Astrocyte of the spinal cord (primary cell): Measurements from ENCODE around the gene LOC101059915.

Experiments
- DNase-seq: peaks from one replicate; pipeline ENCODE4 v3.0.0; 2011; ENCODE audit warnings: low read depth, low spot score
- H3K4me3 ChIP-seq: 2 replicates; pipeline ENCODE4 v1.5.1; 2011; ENCODE audit warnings: low read depth, mild to moderate bottlenecking, low read length, moderate library complexity
- in situ Hi-C: cut with HindIII; loops from 2 replicates; pipeline ENCODE4 v1.10.0; 2017; ENCODE audit warnings: low sequenced_read_pairs
- TF ChIP-seq, protein P1 (sequence below): IDR thresholded peaks from 2 replicates; pipeline ENCODE4 v1.5.1; 2012; ENCODE audit warnings: low read depth, mild to moderate bottlenecking, low read length, inconsistent platforms

LOC101059915 gene

DNA sequence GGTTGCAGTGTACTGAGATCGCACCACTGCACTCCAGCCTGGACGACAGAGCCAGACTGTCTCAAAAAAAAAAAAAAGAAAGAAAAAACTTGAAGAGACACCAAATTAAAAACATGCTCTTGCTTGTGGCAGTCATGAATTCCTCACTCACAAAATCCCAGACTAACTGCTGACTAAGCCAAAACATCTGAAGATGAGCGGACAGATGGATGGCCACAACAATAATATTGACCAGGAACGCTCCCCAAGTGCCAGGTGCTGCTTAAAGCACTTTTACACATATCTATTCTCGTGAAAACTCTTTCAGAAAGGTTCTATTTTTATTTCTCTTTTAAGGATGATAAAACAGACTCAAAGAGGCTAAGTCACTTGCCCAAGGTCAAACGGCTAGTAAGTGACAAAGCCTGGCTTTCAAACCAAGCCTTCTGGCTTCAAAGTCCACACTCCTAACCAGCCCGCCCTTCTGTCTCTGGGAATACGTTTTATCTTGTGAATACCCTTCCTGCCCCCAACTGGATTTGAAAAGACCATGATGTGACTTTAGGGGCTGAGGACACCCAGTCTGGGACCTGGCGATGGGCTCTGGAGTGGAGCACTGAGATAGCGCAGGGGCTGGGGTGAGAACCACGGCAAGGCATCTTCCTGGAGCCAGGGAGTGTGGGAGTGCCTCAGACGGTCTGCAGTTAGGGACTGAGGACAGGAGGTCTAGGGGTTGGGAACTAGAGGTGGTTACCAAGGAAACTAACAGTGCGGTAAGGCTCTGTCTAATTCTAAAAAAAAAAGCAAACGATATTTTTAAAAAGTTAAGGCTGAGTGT is 39.5 kb upstream of the LOC101059915 start:
- in situ Hi-C loops, result no loop called here
- H3K4me3 ChIP-seq, result no peak overlapping the region
- DNase-seq, result no peak
- TF ChIP-seq, protein P1, sequence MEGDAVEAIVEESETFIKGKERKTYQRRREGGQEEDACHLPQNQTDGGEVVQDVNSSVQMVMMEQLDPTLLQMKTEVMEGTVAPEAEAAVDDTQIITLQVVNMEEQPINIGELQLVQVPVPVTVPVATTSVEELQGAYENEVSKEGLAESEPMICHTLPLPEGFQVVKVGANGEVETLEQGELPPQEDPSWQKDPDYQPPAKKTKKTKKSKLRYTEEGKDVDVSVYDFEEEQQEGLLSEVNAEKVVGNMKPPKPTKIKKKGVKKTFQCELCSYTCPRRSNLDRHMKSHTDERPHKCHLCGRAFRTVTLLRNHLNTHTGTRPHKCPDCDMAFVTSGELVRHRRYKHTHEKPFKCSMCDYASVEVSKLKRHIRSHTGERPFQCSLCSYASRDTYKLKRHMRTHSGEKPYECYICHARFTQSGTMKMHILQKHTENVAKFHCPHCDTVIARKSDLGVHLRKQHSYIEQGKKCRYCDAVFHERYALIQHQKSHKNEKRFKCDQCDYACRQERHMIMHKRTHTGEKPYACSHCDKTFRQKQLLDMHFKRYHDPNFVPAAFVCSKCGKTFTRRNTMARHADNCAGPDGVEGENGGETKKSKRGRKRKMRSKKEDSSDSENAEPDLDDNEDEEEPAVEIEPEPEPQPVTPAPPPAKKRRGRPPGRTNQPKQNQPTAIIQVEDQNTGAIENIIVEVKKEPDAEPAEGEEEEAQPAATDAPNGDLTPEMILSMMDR, result no peak

DNA sequence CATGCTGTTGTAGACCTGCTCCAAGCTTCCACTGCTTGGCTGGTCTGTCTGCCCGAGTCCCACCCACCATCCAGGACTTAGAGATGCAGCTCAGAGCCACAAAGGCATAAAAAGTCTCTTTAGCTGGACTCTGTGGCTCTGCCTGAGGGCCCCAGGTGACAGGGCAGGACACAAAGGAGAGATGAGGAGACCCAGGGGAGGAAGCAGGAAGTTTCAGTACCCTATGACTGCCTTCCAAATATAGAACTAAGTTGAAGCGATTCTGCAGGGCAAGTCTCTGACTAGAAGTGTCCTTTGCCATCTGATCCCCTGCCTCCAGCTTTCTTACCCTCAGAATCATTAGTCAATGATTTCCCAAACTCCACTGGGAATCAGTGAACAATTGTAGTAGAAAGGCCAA is 37.9 kb upstream of the LOC101059915 start:
- no peak overlapping the region for H3K4me3 ChIP-seq
- TF ChIP-seq, protein P1, result no peak
- no peak for DNase-seq
- in situ Hi-C loops, result no loop called here

DNA sequence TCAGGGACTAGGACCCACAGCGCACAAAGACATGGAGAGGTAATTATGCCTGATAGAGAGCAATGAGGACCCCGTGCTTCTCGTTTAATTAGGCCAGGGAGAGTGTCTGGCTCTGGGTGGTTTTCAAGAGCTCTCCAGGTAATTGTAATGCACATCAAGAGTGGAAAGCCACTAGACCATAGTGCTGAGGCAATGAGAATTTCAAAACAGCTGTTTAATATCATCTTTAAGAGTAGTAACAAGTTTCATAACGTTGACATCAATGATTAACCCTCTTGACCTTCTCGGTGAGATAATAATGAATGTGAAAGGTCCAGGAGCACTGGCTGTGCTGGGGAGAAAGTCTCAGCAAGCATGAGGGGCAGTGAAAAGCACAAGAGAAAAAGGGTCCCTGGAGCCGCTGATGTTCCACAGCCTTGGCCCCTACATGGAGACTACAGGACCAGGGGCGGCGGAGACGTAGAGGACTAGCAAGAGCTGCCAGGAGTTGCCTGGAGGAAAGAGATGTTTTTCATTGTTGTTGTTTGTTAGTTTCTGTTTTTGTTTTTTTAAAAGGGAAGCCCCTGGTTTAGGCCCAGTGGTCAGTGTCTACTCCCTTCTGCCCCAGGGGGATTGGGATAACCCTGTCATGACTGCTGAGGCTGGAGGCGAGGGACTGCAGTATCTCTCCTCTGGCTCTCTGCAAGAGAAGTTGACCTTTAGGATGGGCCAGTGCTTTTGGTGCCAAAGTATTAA is 34.3 kb upstream of the LOC101059915 start:
- TF ChIP-seq, protein P1, result no peak
- in situ Hi-C loops, result no loop called here
- no peak for DNase-seq
- H3K4me3 ChIP-seq, result no peak overlapping the region

DNA sequence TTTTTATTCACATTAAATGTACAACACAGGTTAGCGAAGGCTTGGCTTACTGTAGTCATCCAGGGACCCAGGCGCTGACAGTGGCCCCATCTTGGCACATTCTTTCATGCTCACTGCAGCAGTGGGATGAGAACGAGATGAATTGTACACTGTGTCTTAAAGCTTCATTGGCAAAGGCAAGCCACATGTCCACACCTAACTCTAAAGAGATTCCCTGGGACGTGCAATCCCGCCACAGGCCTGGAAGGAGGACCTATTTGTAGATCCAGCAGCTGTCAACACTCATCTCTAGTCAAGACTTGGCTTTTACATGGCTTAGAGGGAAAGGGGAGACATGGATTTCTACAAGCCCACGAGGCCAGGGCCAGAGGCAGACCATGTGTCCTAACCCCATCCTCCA is 33.0 kb upstream of the LOC101059915 start:
- TF ChIP-seq, protein P1, result no peak
- DNase-seq, result no peak
- in situ Hi-C loops, result no loop called here
- H3K4me3 ChIP-seq, result no peak overlapping the region

DNA sequence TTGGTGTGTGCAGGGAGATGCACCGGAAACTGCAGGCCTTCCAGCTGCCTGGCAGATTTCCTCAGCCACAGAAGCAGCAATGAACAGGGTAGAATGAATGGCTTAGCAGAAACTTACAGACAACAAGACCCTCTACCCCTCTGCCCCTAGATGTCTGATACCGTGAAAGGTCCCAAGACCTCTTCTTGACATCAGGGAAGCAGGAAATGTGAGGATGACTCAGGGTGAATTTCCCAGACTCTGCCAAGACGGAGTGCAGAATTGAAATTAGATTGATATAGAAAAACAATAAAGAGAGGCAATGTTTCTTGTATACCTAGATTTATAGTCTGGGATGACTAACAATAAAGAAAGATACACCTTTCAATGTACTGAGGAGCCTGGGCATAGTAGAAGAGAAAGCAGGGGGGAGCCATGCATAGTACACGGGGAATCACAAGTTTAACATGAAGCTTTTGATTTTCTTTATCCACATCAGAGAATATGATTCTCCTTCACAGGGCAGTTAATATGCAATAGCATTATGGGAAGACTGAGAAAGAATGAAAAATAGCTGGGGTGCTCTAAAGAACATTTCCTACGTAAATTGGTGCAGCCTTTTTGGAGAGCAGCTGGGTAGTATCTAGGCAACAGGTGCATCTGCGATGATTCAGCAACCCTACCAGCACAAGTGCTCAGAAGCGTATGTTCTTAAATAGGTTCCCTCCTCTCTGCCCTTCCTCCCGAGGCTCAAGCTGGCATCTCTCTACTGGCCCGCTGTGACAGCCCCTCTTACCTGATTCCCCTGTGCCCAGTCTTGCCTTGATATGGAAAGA is 30.7 kb upstream of the LOC101059915 start:
- no peak for DNase-seq
- H3K4me3 ChIP-seq, result no peak overlapping the region
- TF ChIP-seq, protein P1, result no peak
- in situ Hi-C loops, result no loop called here

DNA sequence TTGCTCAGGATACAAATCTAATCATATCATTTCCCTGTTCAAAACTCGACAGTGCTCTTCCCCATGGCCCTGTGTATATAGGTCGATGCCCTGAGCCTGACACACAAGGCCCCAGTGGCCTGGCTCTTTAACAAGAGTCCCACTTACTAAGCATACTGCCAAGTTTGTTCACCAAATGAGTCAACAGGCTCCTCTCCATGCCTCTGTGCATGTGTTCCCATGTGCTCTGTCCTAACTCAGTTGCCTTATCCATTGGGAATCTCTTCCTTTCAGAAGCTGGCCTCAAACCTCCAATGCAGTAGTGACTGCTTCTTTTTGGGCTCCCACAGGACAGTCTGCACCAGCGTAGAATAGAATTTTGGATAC is 30.1 kb upstream of the LOC101059915 start:
- in situ Hi-C loops, result no loop called here
- TF ChIP-seq, protein P1, result no peak
- no peak overlapping the region for H3K4me3 ChIP-seq
- DNase-seq, result no peak
